Measurements from ENCODE around the gene ERCC8. TPM values are rescaled to one million over a fixed set of nuclear protein-coding genes. Genes with fewer than 3 reads are reported as not detected.

Gene ERCC8
- total RNA-seq, 4 donors from 2014 or later, result 13.8 to 25.8 (median 19.9) TPM

- H3K27ac ChIP-seq, result no peak overlapping the region
- no peak for DNase-seq
- 91 to 100% methylated on average over 1 of the region's 1 CpG for WGBS, 2 donors
- H3K36me3 ChIP-seq, result no peaks in the 10 kb centered on the region
- TF ChIP-seq POLR2A (IDR thresholded peaks at IDR 0.05) (no peak), CTCF (IDR thresholded peaks at IDR 0.05) (no peak)
- H3K27me3 ChIP-seq, result no peaks in the 10 kb centered on the region
- no peaks in the 10 kb centered on the region for H3K9me3 ChIP-seq
- no peaks in the 10 kb centered on the region for H3K4me1 ChIP-seq
- H3K4me3 ChIP-seq (replicated peaks in 1 of 3), result no peak overlapping the region
- intact Hi-C loops (cut with DNase I), result no loop called here
Measured at GRCh38 chr5:60856066-60856465, 88.8 kb downstream of the ERCC8 start.

- H3K36me3 ChIP-seq, result no peaks in the 10 kb centered on the region
- no peak for DNase-seq
- H3K4me1 ChIP-seq, result no peaks in the 10 kb centered on the region
- no peaks in the 10 kb centered on the region for H3K27me3 ChIP-seq
- TF ChIP-seq POLR2A (IDR thresholded peaks at IDR 0.05) (no peak), CTCF (IDR thresholded peaks at IDR 0.05) (no peak)
- intact Hi-C loops (cut with DNase I), result no loop called here
- 36 to 38% methylated on average over 3 of the region's 3 CpGs for WGBS, 2 donors
- no peak overlapping the region for H3K4me3 ChIP-seq (replicated peaks in 1 of 3)
- no peak overlapping the region for H3K27ac ChIP-seq
- no peaks in the 10 kb centered on the region for H3K9me3 ChIP-seq
Measured at GRCh38 chr5:60852940-60853339, 91.9 kb downstream of the ERCC8 start.

GRCh38 chr5:60852317-60852716 lies 92.6 kb downstream of the ERCC8 start:
- intact Hi-C loops (cut with DNase I), result no loop called here
- Histone ChIP-seq H3K27me3 (no peaks in the 10 kb centered on the region), H3K9me3 (no peaks in the 10 kb centered on the region), H3K4me3 (replicated peaks in 1 of 3) (no peak overlapping the region), H3K4me1 (no peaks in the 10 kb centered on the region), H3K36me3 (no peaks in the 10 kb centered on the region), H3K27ac (no peak overlapping the region)
- no peak for TF ChIP-seq POLR2A (IDR thresholded peaks at IDR 0.05)
- TF ChIP-seq CTCF (IDR thresholded peaks at IDR 0.05), result no peak
- WGBS, 2 donors, result 68 to 70% methylated on average over 2 of the region's 2 CpGs
- no peak for DNase-seq

GRCh38 chr5:60851626-60852025 lies 93.2 kb downstream of the ERCC8 start:
- Histone ChIP-seq H3K9me3 (no peaks in the 10 kb centered on the region), H3K27ac (no peak overlapping the region)
- DNase-seq, result no peak

DNA sequence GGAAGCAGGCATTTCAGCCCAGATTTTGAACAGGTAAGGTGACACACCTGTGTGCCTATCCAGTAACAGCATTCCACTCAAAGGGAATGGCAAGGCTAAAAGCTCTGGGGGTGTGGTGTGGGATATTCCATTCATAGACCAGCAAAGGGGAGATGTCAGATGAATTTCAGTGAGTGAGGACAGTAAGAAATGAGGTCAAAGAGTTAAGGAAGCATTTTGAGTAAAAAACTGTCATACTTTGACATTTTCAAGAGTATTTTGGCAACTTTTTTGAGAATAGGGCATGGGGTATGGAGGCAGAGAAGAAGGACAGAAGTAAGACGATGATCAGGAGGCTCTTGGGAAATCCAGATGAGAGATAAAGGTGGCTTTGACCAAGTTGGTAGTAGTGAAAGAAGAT lies 98.6 kb downstream of the ERCC8 start:
- no peak for DNase-seq
- no peak overlapping the region for H3K27ac ChIP-seq

More at GRCh38 chr5:60851626-60852025, 93.2 kb downstream of the ERCC8 start:
- TF ChIP-seq CTCF (IDR thresholded peaks at IDR 0.05) (no peak), POLR2A (IDR thresholded peaks at IDR 0.05) (no peak)
- intact Hi-C loops (cut with DNase I), result no loop called here
- Histone ChIP-seq H3K4me1 (no peaks in the 10 kb centered on the region), H3K4me3 (replicated peaks in 1 of 3) (no peak overlapping the region), H3K36me3 (no peaks in the 10 kb centered on the region), H3K27me3 (no peaks in the 10 kb centered on the region)

More for the DNA sequence above, 98.6 kb downstream of the ERCC8 start:
- TF ChIP-seq CTCF (IDR thresholded peaks at IDR 0.05) (no peak), POLR2A (IDR thresholded peaks at IDR 0.05) (no peak)
- 92 to 95% methylated on average over 1 of the region's 1 CpG for WGBS, 2 donors
- Histone ChIP-seq H3K9me3 (no peaks in the 10 kb centered on the region), H3K36me3 (no peaks in the 10 kb centered on the region), H3K4me3 (replicated peaks in 1 of 3) (no peak overlapping the region), H3K4me1 (peaks cover 4 to 6% of the 10 kb centered on the region in 2 donors), H3K27me3 (no peaks in the 10 kb centered on the region)
- intact Hi-C loops (cut with DNase I), result no loop called here

Data from thyroid gland (tissue), 4 donors.